K562 (cell line): ENCODE results near the gene WDR1.

ENCODE experiments used
- HNRNPH1 ChIP-seq: fragments of 200-400 bp; formaldehyde crosslinking; optimal IDR thresholded peaks from 2 replicates; pipeline ENCODE3; 2017; ENCODE audit warnings: low read depth, mild to moderate bottlenecking, low read length, moderate library complexity
- KLF6 ChIP-seq: fragments of 250-450 bp; sonication (Bioruptor Pico); IDR thresholded peaks from 2 replicates; pipeline ENCODE4 v1.4.0; 2020; ENCODE audit warnings: mild to moderate bottlenecking, moderate library complexity, borderline replicate concordance
- MYC ChIP-seq, 2 experiments: fragments of 250-450 bp in 1 of 2; sonication (Bioruptor Pico) in 1 of 2; IDR thresholded peaks; 2 replicates each; pipeline versions ENCODE4 v1.5.1 to v1.6.1; 2012 to 2021; ENCODE audit warnings: low read depth in 2 of 2, borderline replicate concordance in 1 of 2, improper control_type of control experiment in 1 of 2, low read length in 1 of 2, mild to moderate bottlenecking in 1 of 2, moderate library complexity in 1 of 2
- POLR2AphosphoS5 ChIP-seq: IDR thresholded peaks from 2 replicates; pipeline ENCODE4 v1.6.1; 2011; ENCODE audit warnings: mild to moderate bottlenecking, low read depth, low read length, moderate library complexity; ENCODE audit not compliant: control insufficient read depth, insufficient read depth
- TF ChIP-seq, protein P1 (sequence below): fragments of 450-650 bp; formaldehyde crosslinking; IDR thresholded peaks from 2 replicates; pipeline ENCODE4 v1.4.0; 2022; ENCODE audit warnings: mild to moderate bottlenecking, moderate library complexity
- TF ChIP-seq, protein P2 (sequence below), 3 experiments: IDR thresholded peaks in 2 of 3; conservative IDR thresholded peaks in 1 of 3; 2 replicates each; pipeline ENCODE4 v1.5.1; 2011 to 2012; ENCODE audit warnings: low read length in 3 of 3, mild to moderate bottlenecking in 3 of 3, control low read depth in 2 of 3, improper control_type of control experiment in 1 of 3, inconsistent platforms in 1 of 3, low read depth in 1 of 3, mixed read lengths in 1 of 3, moderate library complexity in 1 of 3; ENCODE audit not compliant: insufficient read depth in 2 of 3
- TF ChIP-seq, protein P3 (sequence below), 3 experiments: fragments of 200-800 bp in 1 of 3; sonication (Bioruptor generic) in 1 of 3; sonication (generic) in 1 of 3; formaldehyde crosslinking in 1 of 3; IDR thresholded peaks; 2 replicates each; pipeline versions ENCODE4 v1.6.1 to v1.8.0; 2016 to 2022; ENCODE audit warnings: mild to moderate bottlenecking in 2 of 3, missing compliant biosample characterization in 2 of 3, missing genetic modification characterization in 2 of 3, missing genetic modification reagents in 1 of 3

DNA sequence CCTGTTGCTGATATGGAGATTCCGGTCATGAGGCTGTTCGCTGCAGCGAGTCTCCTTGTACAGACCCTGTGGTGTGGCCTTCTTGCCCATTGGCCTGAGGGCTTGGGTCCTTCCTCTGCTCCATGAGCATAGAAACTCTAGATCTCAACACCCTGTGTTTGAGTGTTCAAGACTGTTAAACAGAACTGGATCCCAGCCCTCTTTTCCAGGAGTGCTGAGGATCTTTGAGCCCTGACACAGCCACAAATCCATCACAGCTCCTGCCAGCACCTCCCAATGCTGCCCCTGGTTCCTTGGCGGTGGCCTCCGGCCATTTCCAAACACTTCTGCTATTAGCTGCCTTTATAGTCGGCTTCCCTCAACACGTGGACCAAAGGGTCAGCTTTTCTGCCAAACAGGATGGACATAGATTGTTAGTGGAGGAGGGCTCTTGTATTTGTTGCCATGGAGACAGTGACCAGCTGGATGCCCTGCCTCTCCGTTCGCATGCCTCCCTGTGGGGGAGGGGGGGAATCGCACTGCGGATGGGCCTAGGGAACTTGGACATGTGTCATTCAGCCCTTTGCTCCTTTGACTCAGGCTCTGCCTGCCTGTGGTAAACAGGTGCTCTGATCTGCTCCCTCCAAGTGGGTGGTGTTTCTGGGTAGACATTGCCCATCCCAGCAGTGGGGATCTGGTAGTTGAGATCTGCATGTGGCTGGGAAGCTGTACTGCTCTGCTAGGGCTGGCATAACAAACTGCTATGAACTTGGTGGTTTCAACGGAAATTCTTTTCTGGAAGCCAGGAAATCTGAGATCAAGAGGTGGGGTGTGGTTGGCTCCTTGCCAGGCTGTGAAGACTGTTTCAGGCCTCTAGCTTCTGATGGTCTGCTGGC is 6.9 kb upstream of the WDR1 start:
- TF ChIP-seq POLR2AphosphoS5 (no peak), KLF6 (CRISPR knock-in tag) (no peak), MYC (IDR thresholded peaks at IDR 0.05; ENCODE audit: low read depth, low read length) (no peak), MYC (CRISPR knock-in tag; IDR thresholded peaks at IDR 0.05; ENCODE audit: borderline replicate concordance, low read depth) (no peak), HNRNPH1 (no peak)
- TF ChIP-seq, protein P1, sequence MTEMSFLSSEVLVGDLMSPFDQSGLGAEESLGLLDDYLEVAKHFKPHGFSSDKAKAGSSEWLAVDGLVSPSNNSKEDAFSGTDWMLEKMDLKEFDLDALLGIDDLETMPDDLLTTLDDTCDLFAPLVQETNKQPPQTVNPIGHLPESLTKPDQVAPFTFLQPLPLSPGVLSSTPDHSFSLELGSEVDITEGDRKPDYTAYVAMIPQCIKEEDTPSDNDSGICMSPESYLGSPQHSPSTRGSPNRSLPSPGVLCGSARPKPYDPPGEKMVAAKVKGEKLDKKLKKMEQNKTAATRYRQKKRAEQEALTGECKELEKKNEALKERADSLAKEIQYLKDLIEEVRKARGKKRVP (CRISPR knock-in tag) = no peak
- TF ChIP-seq, protein P2, sequence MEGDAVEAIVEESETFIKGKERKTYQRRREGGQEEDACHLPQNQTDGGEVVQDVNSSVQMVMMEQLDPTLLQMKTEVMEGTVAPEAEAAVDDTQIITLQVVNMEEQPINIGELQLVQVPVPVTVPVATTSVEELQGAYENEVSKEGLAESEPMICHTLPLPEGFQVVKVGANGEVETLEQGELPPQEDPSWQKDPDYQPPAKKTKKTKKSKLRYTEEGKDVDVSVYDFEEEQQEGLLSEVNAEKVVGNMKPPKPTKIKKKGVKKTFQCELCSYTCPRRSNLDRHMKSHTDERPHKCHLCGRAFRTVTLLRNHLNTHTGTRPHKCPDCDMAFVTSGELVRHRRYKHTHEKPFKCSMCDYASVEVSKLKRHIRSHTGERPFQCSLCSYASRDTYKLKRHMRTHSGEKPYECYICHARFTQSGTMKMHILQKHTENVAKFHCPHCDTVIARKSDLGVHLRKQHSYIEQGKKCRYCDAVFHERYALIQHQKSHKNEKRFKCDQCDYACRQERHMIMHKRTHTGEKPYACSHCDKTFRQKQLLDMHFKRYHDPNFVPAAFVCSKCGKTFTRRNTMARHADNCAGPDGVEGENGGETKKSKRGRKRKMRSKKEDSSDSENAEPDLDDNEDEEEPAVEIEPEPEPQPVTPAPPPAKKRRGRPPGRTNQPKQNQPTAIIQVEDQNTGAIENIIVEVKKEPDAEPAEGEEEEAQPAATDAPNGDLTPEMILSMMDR (IDR thresholded peaks at IDR 0.05 in 2 of 3, conservative IDR thresholded peaks at IDR 0.05 in 1 of 3; ENCODE audit: insufficient read depth in 2 of 3, low read depth in 1 of 3, low read length in 3 of 3) = no peak
- TF ChIP-seq, protein P3, sequence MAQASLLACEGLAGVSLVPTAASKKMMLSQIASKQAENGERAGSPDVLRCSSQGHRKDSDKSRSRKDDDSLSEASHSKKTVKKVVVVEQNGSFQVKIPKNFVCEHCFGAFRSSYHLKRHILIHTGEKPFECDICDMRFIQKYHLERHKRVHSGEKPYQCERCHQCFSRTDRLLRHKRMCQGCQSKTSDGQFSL (CRISPR knock-in tag; IDR thresholded peaks at IDR 0.05) = no peak
- TF ChIP-seq, protein P3 (tag; IDR thresholded peaks at IDR 0.05) = no peak
